Measurements from ENCODE around the gene IGSF22.
"Not testable (repeated sequence)": the region's sequence is repeated elsewhere in the genome, so short reads cannot be mapped to it uniquely, and the experiment has no call there.

Gene IGSF22

GRCh38 chr11:18677560-18677959, 48.4 kb downstream of the IGSF22 start:
- DNase-seq: no peak

DNA sequence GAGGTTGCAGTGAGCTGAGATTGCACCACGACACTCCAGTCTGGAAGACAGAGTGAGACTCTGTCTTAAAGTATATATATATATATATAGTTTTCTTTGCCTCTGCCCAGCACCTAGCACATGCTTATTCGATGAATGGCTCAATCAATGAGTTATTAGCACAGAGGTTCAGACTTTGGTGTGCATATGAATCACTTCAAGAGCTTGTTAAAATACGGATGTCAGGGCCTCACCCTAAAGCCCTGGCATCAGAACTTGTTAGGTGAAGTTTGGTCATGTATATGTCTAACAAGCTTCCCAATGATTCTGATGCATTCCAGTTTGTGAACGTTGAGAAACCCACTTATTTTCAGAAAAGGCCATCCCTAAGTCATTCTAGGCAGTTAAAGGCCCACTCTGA, 49.2 kb downstream of the IGSF22 start:
- DNase-seq: no peak

GRCh38 chr11:18672209-18672608, 53.8 kb downstream of the IGSF22 start:
- DNase-seq: peak; percentile 29

DNA sequence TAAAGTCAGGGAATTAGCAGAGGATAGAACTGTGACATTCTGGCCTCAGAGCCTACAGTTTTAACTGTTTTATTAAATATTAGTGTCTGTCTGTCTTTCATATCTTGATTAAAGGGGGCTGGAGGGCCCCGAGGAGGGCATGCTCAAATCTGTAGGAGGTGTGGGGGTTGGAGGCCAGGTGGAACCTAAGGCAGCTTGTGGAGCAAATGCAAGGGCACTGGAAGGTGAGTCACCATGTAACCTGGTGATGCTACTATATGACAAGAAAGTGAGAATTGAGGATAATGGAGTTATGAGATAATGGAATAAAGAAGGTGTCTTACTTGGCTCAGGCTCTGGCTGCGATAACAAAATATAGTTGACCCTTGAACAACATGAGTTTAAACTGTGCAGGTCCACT, 54.7 kb downstream of the IGSF22 start:
- no peak for DNase-seq

- DNase-seq: no peak
Observed at GRCh38 chr11:18669711-18670110, 56.3 kb downstream of the IGSF22 start.

- no peak for DNase-seq
Observed at GRCh38 chr11:18669219-18669596, 56.8 kb downstream of the IGSF22 start.

GRCh38 chr11:18668131-18668530, 57.9 kb downstream of the IGSF22 start:
- DNase-seq: no peak

DNA sequence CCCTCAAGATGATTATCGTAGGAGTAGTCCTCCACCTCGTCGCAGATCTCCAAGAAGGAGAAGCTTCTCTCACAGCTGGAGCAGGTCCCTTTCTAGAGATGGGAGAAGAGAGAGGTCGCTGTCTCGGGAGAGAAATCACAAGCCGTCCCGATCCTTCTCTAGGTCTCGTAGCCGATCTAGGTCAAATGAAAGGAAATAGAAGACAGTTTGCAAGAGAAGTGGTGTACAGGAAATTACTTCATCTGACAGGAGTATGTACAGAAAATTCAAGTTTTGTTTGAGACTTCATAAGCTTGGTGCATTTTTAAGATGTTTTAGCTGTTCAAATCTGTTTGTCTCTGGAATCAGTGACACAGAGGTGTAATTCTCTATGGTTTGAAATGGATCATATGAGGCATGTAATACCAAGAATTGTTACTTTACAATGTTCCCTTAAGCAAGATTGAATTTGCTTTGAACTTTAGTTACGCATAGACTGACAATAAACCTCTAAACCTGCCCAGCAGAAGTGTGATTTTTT, 60.6 kb downstream of the IGSF22 start:
- DNase-seq: not testable (repeated sequence)

- DNase-seq: no peak
Observed at GRCh38 chr11:18657673-18658072, 68.3 kb downstream of the IGSF22 start.

Measured in DMS153 (cell line).